A549 (cell line): ENCODE data around the gene ACER3. TPM values are rescaled to one million over a fixed set of nuclear protein-coding genes. Genes with fewer than 3 reads are reported as not detected.

Experiments used
- ATAC-seq, 2 experiments: fragments of 200-7000 bp in 1 of 2; fragments of >200 bp in 1 of 2; cut with Nextera tagmentation in 1 of 2; cut with Tn5 transposase in 1 of 2; 3 replicates each; pipeline versions ENCODE4 v1.8.0 to v1.9.1; 2018 to 2020; ENCODE audit warnings: mild to moderate bottlenecking in 1 of 2, moderate library complexity in 1 of 2
- CTCF ChIA-PET: fragments of 300-600 bp; sonication (Branson Sonifier 250); formaldehyde crosslinking; extraction: SDS; loops from one replicate; lab custom pipeline; 2021; ENCODE audit warnings: antibody characterized with exemption, inconsistent platforms; lab: Yijun Ruan, JAX
- POLR2A ChIA-PET: fragments of 350-600 bp; formaldehyde crosslinking; extraction: SDS; loops from one replicate; lab custom pipeline; 2021; ENCODE audit warnings: antibody characterized with exemption, inconsistent platforms; lab: Yijun Ruan, JAX
- DNase-seq, 2 experiments: peaks; one replicate each; pipeline versions ENCODE4 v3.0.0 to v3.0.0-alpha.2; 2011 to 2016; ENCODE audit warnings: low read depth in 1 of 2, low spot score in 1 of 2
- FAIRE-seq: peaks from 2 replicates; lab custom pipeline; 2011; peaks lifted over from hg19 to GRCh38; lab: Jason Lieb, UNC
- H3K27ac ChIP-seq, 2 experiments: fragments of >200 bp; sonication (Bioruptor Twin); formaldehyde crosslinking; 3 replicates each; pipeline ENCODE4 v1.5.1; 2016 to 2017
- H3K4me1 ChIP-seq: fragments of >200 bp; sonication (Bioruptor Twin); formaldehyde crosslinking; 3 replicates; pipeline ENCODE4 v1.6.1; 2016
- H3K4me2 ChIP-seq: fragments of >200 bp; sonication (Bioruptor Twin); formaldehyde crosslinking; 3 replicates; pipeline ENCODE4 v1.6.1; 2016
- H3K4me3 ChIP-seq: fragments of >200 bp; sonication (Bioruptor Twin); formaldehyde crosslinking; 3 replicates; pipeline ENCODE4 v1.5.1; 2016
- H3K9me3 ChIP-seq: fragments of >200 bp; sonication (Bioruptor Twin); formaldehyde crosslinking; 3 replicates; pipeline ENCODE4 v1.6.1; 2016
- CHD4 ChIP-seq: fragments of 200-600 bp; sonication (generic); IDR thresholded peaks from 2 replicates; pipeline ENCODE4 v1.6.1; 2016; ENCODE audit warnings: antibody characterized with exemption, mild to moderate bottlenecking, borderline replicate concordance
- EHF ChIP-seq: fragments of 250-450 bp; sonication (Bioruptor Pico); IDR thresholded peaks from 2 replicates; pipeline ENCODE4 v1.5.0; 2020; ENCODE audit warnings: mild to moderate bottlenecking
- EHMT2 ChIP-seq: fragments of 200-600 bp; sonication (generic); IDR thresholded peaks from 2 replicates; pipeline ENCODE4 v1.6.1; 2016; ENCODE audit warnings: antibody characterized with exemption, low read depth, mild to moderate bottlenecking, moderate library complexity
- EP300 ChIP-seq, 2 experiments: fragments of >200 bp; sonication (Bioruptor Twin); formaldehyde crosslinking; IDR thresholded peaks; 2 replicates in 1 of 2; 3 replicates in 1 of 2; pipeline ENCODE4 v1.6.1; 2016 to 2017
- ESRRA ChIP-seq: fragments of 150-350 bp; IDR thresholded peaks from 2 replicates; pipeline ENCODE4 v1.6.1; 2014; ENCODE audit warnings: mild to moderate bottlenecking, low read length, borderline replicate concordance
- FOSB ChIP-seq: fragments of 250-450 bp; sonication (Bioruptor Pico); IDR thresholded peaks from 2 replicates; pipeline ENCODE4 v1.5.0; 2020; ENCODE audit warnings: mild to moderate bottlenecking, moderate library complexity
- FOSL2 ChIP-seq, 2 experiments: fragments of 450-650 bp in 1 of 2; fragments of >200 bp in 1 of 2; sonication (Bioruptor Twin) in 1 of 2; formaldehyde crosslinking; IDR thresholded peaks; 2 replicates each; pipeline versions ENCODE4 v1.5.0 to v1.6.1; 2016 to 2020; ENCODE audit warnings: mild to moderate bottlenecking in 1 of 2, moderate library complexity in 1 of 2
- FOXS1 ChIP-seq: fragments of 250-450 bp; sonication (Bioruptor Pico); IDR thresholded peaks from 2 replicates; pipeline ENCODE4 v1.5.0; 2020; ENCODE audit warnings: mild to moderate bottlenecking, moderate library complexity
- HDAC2 ChIP-seq: fragments of 200-600 bp; sonication (generic); IDR thresholded peaks from 2 replicates; pipeline ENCODE4 v1.6.1; 2016
- KDM5A ChIP-seq: fragments of 200-600 bp; sonication (generic); IDR thresholded peaks from 2 replicates; pipeline ENCODE4 v1.6.1; 2016; ENCODE audit warnings: antibody characterized with exemption, mild to moderate bottlenecking
- NFE2L2 ChIP-seq: fragments of 150-350 bp; conservative IDR thresholded peaks from 2 replicates; pipeline ENCODE4 v1.6.1; 2014; ENCODE audit warnings: low read length
- POLR2A ChIP-seq: IDR thresholded peaks from 2 replicates; pipeline ENCODE4 v1.6.1; 2012; ENCODE audit warnings: mild to moderate bottlenecking, low read length
- POLR2AphosphoS2 ChIP-seq: conservative IDR thresholded peaks from 2 replicates; pipeline ENCODE4 v1.6.1; 2012; ENCODE audit warnings: low read length, improper control_type of control experiment, inconsistent platforms
- RARB ChIP-seq: fragments of 250-450 bp; sonication (Bioruptor Pico); IDR thresholded peaks from 2 replicates; pipeline ENCODE4 v1.8.0; 2021; ENCODE audit warnings: mild to moderate bottlenecking, moderate library complexity
- RNF2 ChIP-seq: fragments of 200-600 bp; sonication (generic); IDR thresholded peaks from 2 replicates; pipeline ENCODE4 v1.6.1; 2016; ENCODE audit warnings: low read depth, mild to moderate bottlenecking, antibody characterized with exemption, moderate library complexity, borderline replicate concordance
- SMC3 ChIP-seq: fragments of >200 bp; sonication (Bioruptor Twin); formaldehyde crosslinking; IDR thresholded peaks from 3 replicates; pipeline ENCODE4 v1.6.1; 2018; ENCODE audit warnings: inconsistent platforms
- TFCP2L1 ChIP-seq: fragments of 250-450 bp; sonication (Bioruptor Pico); IDR thresholded peaks from 2 replicates; pipeline ENCODE4 v1.5.0; 2021; ENCODE audit warnings: mild to moderate bottlenecking
- ZFP36 ChIP-seq: fragments of 450-650 bp; IDR thresholded peaks from 2 replicates; pipeline ENCODE4 v1.6.1; 2014; ENCODE audit warnings: borderline replicate concordance; ENCODE audit not compliant: partially characterized antibody
- ZNF302 ChIP-seq: fragments of 250-450 bp; sonication (Bioruptor Pico); IDR thresholded peaks from 2 replicates; pipeline ENCODE4 v1.9.0; 2021; ENCODE audit warnings: inconsistent platforms, mild to moderate bottlenecking, moderate library complexity
- WGBS: methylation state at CpG from one replicate; pipeline ENCODE4 v1.1.6; 2017; ENCODE audit errors: missing lambda C conversion rate; 5-methylcytosine and 5-hydroxymethylcytosine counted together
- polyA plus RNA-seq, 4 experiments: library from polyadenylated mRNA; depleted of rRNA in 3 of 4; stranded (reverse); fragments of >200 nt; fragmentation: RNase III in 1 of 4; extraction: RNeasy Plus Mini Kit Qiagen cat#74134 plus additional on column Dnase treatment in 1 of 4; gene quantifications; 2 replicates in 3 of 4; 3 replicates in 1 of 4; pipeline ENCODE4 v1.2.3, GENCODE V29; 2011 to 2017
- TF ChIP-seq, protein P1 (sequence below): IDR thresholded peaks from 2 replicates; pipeline ENCODE4 v1.6.1; 2012
- TF ChIP-seq, protein P2 (sequence below): IDR thresholded peaks from 2 replicates; pipeline ENCODE4 v1.6.1; 2012; ENCODE audit warnings: low read depth, borderline replicate concordance
- TF ChIP-seq, protein P3 (sequence below): fragments of >200 bp; sonication (Bioruptor Twin); formaldehyde crosslinking; IDR thresholded peaks from 3 replicates; pipeline ENCODE4 v1.5.1; 2016

Gene ACER3
- polyA plus RNA-seq, 2 of the 4 experiments (the other 2 are of a cell fraction) = 16.0 to 46.6 TPM

DNA sequence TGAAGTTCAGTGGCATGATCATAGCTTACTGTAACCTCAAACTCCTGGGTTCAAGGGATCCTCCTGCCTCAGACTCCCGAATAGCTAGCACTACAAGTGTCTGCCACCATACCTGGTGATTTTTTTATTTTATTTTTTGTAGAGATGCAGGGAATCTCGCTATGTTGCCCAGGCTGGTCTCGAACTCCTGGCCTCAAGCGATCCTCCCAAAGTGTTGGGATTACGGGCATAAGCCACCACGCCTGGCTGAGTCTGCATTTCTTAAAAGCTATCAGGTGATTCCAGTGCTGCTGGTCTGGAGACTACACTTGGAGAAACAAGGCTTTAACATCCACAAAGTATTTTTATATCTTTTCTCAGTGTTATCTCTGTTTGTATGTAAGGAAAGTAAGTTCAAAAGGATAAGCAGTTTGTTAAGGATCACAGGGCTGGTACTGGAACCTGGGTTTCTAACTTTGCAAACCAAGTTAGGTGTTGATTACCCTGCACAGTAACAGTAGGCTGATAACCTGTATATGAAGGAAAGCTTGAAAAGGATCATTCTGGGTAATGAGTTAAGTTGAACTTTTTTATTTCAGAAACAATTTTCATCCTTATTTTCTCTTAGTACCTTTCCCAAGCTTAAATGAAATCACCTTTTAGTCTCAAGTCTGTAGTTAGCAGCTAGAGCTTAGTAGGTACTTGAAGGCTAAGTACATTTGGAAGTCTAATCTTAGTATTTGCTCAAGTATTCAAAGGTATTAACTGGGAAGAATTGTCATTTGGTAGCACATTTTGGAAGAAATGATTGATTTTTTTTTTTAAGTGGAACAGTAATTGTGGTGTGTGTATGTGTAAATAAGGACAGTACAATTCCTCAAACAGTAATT is 12.5 kb downstream of the ACER3 start:
- no peak overlapping the region for H3K4me3 ChIP-seq
- H3K9me3 ChIP-seq = no peaks in the 10 kb centered on the region
- DNase-seq (no peak), ATAC-seq (no peak), FAIRE-seq (no peak)
- ChIA-PET POLR2A (no interaction called here), CTCF (interaction anchor here (0.7 to 2.1 kb wide), 6 partner anchors 12 to 218 kb away, joined by 3 to 6 read pairs (median 4); no protein-coding TSS in a partner anchor)
- no peak overlapping the region for H3K27ac ChIP-seq
- H3K4me2 ChIP-seq = no peak overlapping the region
- no peak for TF ChIP-seq HDAC2
- TF ChIP-seq RARB (CRISPR knock-in tag) = no peak
- TF ChIP-seq FOSB (CRISPR knock-in tag) = no peak
- no peak for TF ChIP-seq ZNF302 (CRISPR knock-in tag)
- no peak for TF ChIP-seq EHF (CRISPR knock-in tag)
- TF ChIP-seq EP300 (IDR thresholded peaks at IDR 0.05) = no peak
- TF ChIP-seq POLR2AphosphoS2 = no peak
- WGBS = 94% methylated on average over 6 of the region's 6 CpGs
- no peaks in the 10 kb centered on the region for H3K4me1 ChIP-seq

DNA sequence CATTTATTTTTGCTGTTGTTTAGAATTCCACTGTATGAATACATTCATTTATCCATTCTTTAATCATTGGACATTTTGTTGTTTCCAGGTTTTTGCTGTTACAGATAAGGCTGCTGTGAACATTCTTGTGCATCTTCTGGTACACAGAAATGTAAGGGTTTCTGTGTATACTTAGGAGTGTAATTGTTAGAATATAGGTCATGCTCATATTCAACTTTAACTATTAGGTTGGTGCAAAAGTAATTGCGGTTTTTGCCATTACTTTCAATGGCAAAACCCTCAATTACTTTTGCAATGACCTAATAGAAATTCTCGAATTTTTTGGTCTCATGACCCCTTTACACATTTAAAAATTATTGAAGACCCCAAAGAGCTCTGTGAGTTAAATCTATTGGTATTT is 17.3 kb downstream of the ACER3 start:
- Histone ChIP-seq H3K4me2 (no peak overlapping the region), H3K27ac (no peak overlapping the region), H3K4me1 (no peaks in the 10 kb centered on the region), H3K4me3 (no peak overlapping the region), H3K9me3 (no peaks in the 10 kb centered on the region)
- FAIRE-seq (no peak), DNase-seq (no peak), ATAC-seq (no peak)
- TF ChIP-seq ZFP36 (no peak), POLR2AphosphoS2 (no peak)
- TF ChIP-seq, protein P1, sequence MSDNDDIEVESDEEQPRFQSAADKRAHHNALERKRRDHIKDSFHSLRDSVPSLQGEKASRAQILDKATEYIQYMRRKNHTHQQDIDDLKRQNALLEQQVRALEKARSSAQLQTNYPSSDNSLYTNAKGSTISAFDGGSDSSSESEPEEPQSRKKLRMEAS = no peak
- WGBS = 63% methylated on average over 2 of the region's 2 CpGs
- CTCF ChIA-PET = interaction anchor here (1.1 kb wide), 1 partner anchor 69 kb away, joined by 4 read pairs; no protein-coding TSS in a partner anchor
- POLR2A ChIA-PET = no interaction called here

DNA sequence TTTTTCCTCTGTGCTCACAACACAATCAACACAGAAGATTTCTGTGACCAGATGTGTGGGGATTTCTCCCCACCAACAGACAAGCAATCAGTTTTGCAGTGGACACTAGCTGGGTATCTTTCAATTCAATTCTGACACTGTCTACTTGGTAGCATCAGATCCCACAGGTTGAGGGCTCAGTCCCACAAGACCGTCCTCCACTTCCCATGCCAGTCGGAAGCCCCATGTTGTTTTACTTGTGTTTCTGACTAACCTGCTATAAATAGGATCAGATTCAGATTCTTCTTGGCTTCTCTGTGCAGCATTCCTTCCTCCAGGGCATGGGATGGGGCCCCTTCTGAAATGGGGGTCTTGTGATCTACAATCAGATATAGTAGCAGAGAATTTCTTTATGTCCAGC is 19.6 kb downstream of the ACER3 start:
- no peak for ATAC-seq
- POLR2A ChIA-PET = no interaction called here

DNA sequence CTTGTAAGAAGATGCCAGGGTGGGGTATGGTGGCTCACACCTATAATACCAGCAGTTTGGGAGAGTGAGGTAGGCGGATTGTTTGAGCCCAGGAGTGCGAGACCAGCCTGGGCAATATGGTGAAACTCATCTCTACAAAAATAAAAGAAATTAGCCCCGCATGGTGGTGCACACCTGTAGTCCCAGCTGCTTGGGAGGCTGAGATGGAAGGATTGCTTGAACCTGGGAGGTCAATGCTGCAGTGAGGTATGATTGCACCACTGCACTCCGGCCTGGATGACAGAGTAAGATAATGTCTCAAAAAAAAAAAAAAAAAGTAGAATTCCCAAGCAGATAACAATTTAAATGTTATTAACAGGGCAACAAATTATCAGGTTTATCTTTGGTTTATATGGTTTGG is 20.2 kb downstream of the ACER3 start:
- CTCF ChIA-PET = interaction anchor here (0.7 to 1.9 kb wide), 4 partner anchors 27 to 74 kb away, joined by 3 to 6 read pairs (median 4); no protein-coding TSS in a partner anchor
- 97% methylated on average over 4 of the region's 4 CpGs for whole genome bisulfite sequencing
- no peak overlapping the region for H3K4me3 ChIP-seq
- DNase-seq (no peak), FAIRE-seq (no peak), ATAC-seq (no peak)
- no peaks in the 10 kb centered on the region for H3K4me1 ChIP-seq
- POLR2A ChIA-PET = no interaction called here
- H3K4me2 ChIP-seq = no peak overlapping the region
- no peaks in the 10 kb centered on the region for H3K9me3 ChIP-seq
- H3K27ac ChIP-seq = no peak overlapping the region
- no peak for TF ChIP-seq EHMT2
- TF ChIP-seq KDM5A = no peak
- TF ChIP-seq SMC3 = no peak
- no peak for TF ChIP-seq FOXS1
- no peak for TF ChIP-seq ESRRA
- no peak for TF ChIP-seq FOSL2 (IDR thresholded peaks at IDR 0.05)
- no peak for TF ChIP-seq FOSL2 (CRISPR knock-in tag; IDR thresholded peaks at IDR 0.05)
- TF ChIP-seq, protein P2, sequence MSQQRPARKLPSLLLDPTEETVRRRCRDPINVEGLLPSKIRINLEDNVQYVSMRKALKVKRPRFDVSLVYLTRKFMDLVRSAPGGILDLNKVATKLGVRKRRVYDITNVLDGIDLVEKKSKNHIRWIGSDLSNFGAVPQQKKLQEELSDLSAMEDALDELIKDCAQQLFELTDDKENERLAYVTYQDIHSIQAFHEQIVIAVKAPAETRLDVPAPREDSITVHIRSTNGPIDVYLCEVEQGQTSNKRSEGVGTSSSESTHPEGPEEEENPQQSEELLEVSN = no peak
- TF ChIP-seq TFCP2L1 (CRISPR knock-in tag) = no peak

More for the DNA sequence above, 19.6 kb downstream of the ACER3 start:
- Histone ChIP-seq H3K4me3 (no peak overlapping the region), H3K4me1 (no peaks in the 10 kb centered on the region), H3K4me2 (no peak overlapping the region), H3K9me3 (no peaks in the 10 kb centered on the region), H3K27ac (no peak overlapping the region)
- FAIRE-seq (no peak), DNase-seq (no peak)
- TF ChIP-seq NFE2L2 (no peak), POLR2A (no peak), EP300 (IDR thresholded peaks at IDR 0.05) (no peak), CHD4 (no peak), RNF2 (no peak), ZFP36 (no peak)
- TF ChIP-seq, protein P2 = no peak
- TF ChIP-seq, protein P3, sequence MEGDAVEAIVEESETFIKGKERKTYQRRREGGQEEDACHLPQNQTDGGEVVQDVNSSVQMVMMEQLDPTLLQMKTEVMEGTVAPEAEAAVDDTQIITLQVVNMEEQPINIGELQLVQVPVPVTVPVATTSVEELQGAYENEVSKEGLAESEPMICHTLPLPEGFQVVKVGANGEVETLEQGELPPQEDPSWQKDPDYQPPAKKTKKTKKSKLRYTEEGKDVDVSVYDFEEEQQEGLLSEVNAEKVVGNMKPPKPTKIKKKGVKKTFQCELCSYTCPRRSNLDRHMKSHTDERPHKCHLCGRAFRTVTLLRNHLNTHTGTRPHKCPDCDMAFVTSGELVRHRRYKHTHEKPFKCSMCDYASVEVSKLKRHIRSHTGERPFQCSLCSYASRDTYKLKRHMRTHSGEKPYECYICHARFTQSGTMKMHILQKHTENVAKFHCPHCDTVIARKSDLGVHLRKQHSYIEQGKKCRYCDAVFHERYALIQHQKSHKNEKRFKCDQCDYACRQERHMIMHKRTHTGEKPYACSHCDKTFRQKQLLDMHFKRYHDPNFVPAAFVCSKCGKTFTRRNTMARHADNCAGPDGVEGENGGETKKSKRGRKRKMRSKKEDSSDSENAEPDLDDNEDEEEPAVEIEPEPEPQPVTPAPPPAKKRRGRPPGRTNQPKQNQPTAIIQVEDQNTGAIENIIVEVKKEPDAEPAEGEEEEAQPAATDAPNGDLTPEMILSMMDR = no peak
- 89% methylated on average over 2 of the region's 2 CpGs for WGBS
- CTCF ChIA-PET = interaction anchor here (1.0 to 1.9 kb wide), 3 partner anchors 38 to 71 kb away, joined by 3 to 6 read pairs (median 5); no protein-coding TSS in a partner anchor
